Measurements from ENCODE around the gene GPR32. TPM values are rescaled to one million over a fixed set of nuclear protein-coding genes. Genes with fewer than 3 reads are reported as not detected.
"Not testable (repeated sequence)": the region's sequence is repeated elsewhere in the genome, so short reads cannot be mapped to it uniquely, and the experiment has no call there.

GPR32 gene
- total RNA-seq, 4 donors from 2014 or later, result not detected

DNA sequence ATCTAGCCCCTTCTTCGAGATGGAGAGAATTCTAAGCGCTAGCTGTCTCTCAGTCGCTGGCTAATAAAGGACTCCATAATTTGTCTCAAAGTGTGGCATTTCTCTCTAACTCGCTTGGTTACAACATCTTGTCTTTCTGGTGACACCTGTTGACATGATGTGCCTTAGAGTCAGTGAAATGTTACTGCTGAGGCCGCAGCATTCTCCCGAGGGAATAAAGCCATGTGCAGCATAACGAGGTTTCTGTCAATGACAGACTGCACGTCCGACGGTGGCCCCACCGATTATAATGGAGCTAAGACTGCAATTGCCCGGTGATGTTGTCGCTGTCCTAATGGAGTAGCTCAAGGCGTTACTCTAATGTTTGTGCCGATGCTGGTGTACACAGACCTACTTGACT is 20.3 kb upstream of the GPR32 start:
- peaks cover 23% of the 10 kb centered on the region for H3K27me3 ChIP-seq
- no peaks in the 10 kb centered on the region for H3K36me3 ChIP-seq
- no peak overlapping the region for H3K27ac ChIP-seq
- H3K9me3 ChIP-seq, result no peaks in the 10 kb centered on the region
- H3K4me3 ChIP-seq, result no peak overlapping the region
- DNase-seq (ENCODE audit: low spot score in 2 of 2), result no peak
- no peaks in the 10 kb centered on the region for H3K4me1 ChIP-seq
- TF ChIP-seq POLR2AphosphoS5 (IDR thresholded peaks at IDR 0.05), result no peak
- TF ChIP-seq EP300 (IDR thresholded peaks at IDR 0.05), result no peak
- no peak for TF ChIP-seq CTCF (IDR thresholded peaks at IDR 0.05)
- TF ChIP-seq POLR2A (IDR thresholded peaks at IDR 0.05), result no peak
- WGBS, result 52% methylated on average over 15 of the region's 15 CpGs

DNA sequence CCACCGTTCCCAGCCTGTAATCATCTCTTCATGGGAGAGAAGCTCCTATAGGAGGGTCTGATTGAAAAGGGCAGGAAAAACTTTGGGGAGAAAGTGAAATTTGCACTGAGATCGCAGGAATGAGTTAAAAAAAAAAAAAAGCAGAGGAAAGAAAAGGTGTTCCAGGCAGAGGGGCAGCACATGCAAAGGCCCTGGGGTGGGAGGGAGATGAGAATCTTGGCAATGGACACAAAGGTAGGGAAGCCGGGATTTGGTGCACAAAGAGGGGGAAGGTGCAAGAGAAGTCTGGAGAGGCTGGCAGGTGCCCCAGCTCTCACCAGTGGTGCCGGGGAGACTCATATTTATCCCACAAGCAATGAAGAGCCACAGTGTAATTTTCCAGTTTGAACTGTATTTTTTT is 16.4 kb upstream of the GPR32 start:
- TF ChIP-seq POLR2AphosphoS5 (IDR thresholded peaks at IDR 0.05), result no peak
- TF ChIP-seq POLR2A (IDR thresholded peaks at IDR 0.05), result no peak
- TF ChIP-seq EP300 (IDR thresholded peaks at IDR 0.05), result no peak
- Histone ChIP-seq H3K27me3 (peaks cover 25% of the 10 kb centered on the region), H3K4me1 (no peaks in the 10 kb centered on the region), H3K4me3 (no peak overlapping the region), H3K27ac (no peak overlapping the region), H3K36me3 (no peaks in the 10 kb centered on the region), H3K9me3 (no peaks in the 10 kb centered on the region)
- no peak for DNase-seq (ENCODE audit: low spot score in 2 of 2)
- 78% methylated on average over 4 of the region's 4 CpGs for WGBS

- WGBS, result 65% methylated on average over 8 of the region's 8 CpGs
- peaks cover 23% of the 10 kb centered on the region for H3K27me3 ChIP-seq
- H3K36me3 ChIP-seq; H3K4me1 ChIP-seq; H3K4me3 ChIP-seq; H3K9me3 ChIP-seq; H3K27ac ChIP-seq; DNase-seq (ENCODE audit: low spot score in 2 of 2): not testable (repeated sequence)
Observed at GRCh38 chr19:50756244-50756643, 14.0 kb upstream of the GPR32 start.

GRCh38 chr19:50757624-50758023 is 12.6 kb upstream of the GPR32 start:
- WGBS, result 92% methylated on average over 3 of the region's 3 CpGs
- DNase-seq (ENCODE audit: low spot score in 2 of 2); H3K4me1 ChIP-seq; H3K9me3 ChIP-seq; H3K27ac ChIP-seq; H3K36me3 ChIP-seq; H3K4me3 ChIP-seq: not testable (repeated sequence)
- H3K27me3 ChIP-seq, result peaks cover 26% of the 10 kb centered on the region

GRCh38 chr19:50759076-50759475 is 11.2 kb upstream of the GPR32 start:
- not testable (repeated sequence) for DNase-seq (ENCODE audit: low spot score in 2 of 2); H3K4me3 ChIP-seq; H3K4me1 ChIP-seq; H3K9me3 ChIP-seq; H3K27ac ChIP-seq; H3K36me3 ChIP-seq
- peaks cover 36% of the 10 kb centered on the region for H3K27me3 ChIP-seq
- WGBS, result 66% methylated on average over 13 of the region's 18 CpGs

GRCh38 chr19:50759886-50760285 is 10.4 kb upstream of the GPR32 start:
- H3K36me3 ChIP-seq, result no peaks in the 10 kb centered on the region
- no peak overlapping the region for H3K4me3 ChIP-seq
- no peaks in the 10 kb centered on the region for H3K4me1 ChIP-seq
- no peak for TF ChIP-seq POLR2A (IDR thresholded peaks at IDR 0.05)
- no peak for TF ChIP-seq CTCF (IDR thresholded peaks at IDR 0.05)
- TF ChIP-seq POLR2AphosphoS5 (IDR thresholded peaks at IDR 0.05), result no peak
- TF ChIP-seq EP300 (IDR thresholded peaks at IDR 0.05), result no peak
- WGBS, result 76% methylated on average over 4 of the region's 4 CpGs
- peaks cover 33% of the 10 kb centered on the region for H3K27me3 ChIP-seq
- H3K9me3 ChIP-seq, result no peaks in the 10 kb centered on the region
- no peak overlapping the region for H3K27ac ChIP-seq
- DNase-seq (ENCODE audit: low spot score in 2 of 2), result no peak

- not testable (repeated sequence) for H3K9me3 ChIP-seq
Observed at GRCh38 chr19:50761501-50761900, 8.8 kb upstream of the GPR32 start.

DNA sequence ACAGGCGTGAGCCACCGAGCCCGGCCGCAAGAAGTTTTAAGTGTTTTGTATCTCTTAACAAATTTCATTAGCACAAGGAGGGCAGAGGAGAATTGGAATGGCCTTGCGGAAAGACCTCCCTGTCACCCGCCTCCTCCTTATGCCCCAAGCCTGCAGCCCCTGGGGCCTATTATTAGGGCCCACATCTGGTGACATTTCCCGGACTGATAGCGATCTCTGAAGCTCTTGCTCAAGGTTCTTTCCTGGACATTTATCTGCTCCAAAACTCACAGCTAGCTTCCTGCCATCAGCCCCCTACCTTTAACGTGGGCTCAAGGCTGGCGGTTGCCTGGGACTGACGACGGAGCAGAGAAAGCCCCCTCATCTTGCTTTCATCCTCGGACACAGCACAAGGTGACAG is 6.7 kb upstream of the GPR32 start:
- not testable (repeated sequence) for DNase-seq (ENCODE audit: low spot score in 2 of 2); H3K9me3 ChIP-seq; H3K4me1 ChIP-seq; H3K4me3 ChIP-seq; H3K36me3 ChIP-seq; H3K27ac ChIP-seq
- WGBS, result 49% methylated on average over 9 of the region's 13 CpGs
- H3K27me3 ChIP-seq, result peaks cover 30% of the 10 kb centered on the region

More at GRCh38 chr19:50761501-50761900, 8.8 kb upstream of the GPR32 start:
- H3K4me1 ChIP-seq; H3K36me3 ChIP-seq; H3K27ac ChIP-seq; DNase-seq (ENCODE audit: low spot score in 2 of 2); H3K4me3 ChIP-seq: not testable (repeated sequence)
- peaks cover 32% of the 10 kb centered on the region for H3K27me3 ChIP-seq
- WGBS, result 64% methylated on average over 3 of the region's 3 CpGs
